K562 (cell line): ENCODE data around the gene TCEANC2. TPM values are rescaled to one million over a fixed set of nuclear protein-coding genes. Genes with fewer than 3 reads are reported as not detected.

Source experiments
- ATAC-seq: fragments of 200-7000 bp; cut with Tn5 transposase; 3 replicates; pipeline ENCODE4 v1.9.1; 2020; ENCODE audit warnings: moderate library complexity
- BruUV-seq: library from RNA; stranded (reverse); fragments of 400-500 nt; replicated peaks from 2 replicates; lab custom pipeline; 2021; lab: Mats Ljungman, UMichigan
- CTCF ChIA-PET: fragments of 300-600 bp; formaldehyde crosslinking; extraction: SDS; loops from one replicate; lab custom pipeline; 2021; ENCODE audit warnings: low intra/inter-chr PET ratio; lab: Yijun Ruan, JAX
- POLR2A ChIA-PET: fragments of 300-600, 350-650 bp; sonication (Branson Sonifier 250); formaldehyde crosslinking; extraction: SDS; loops from one replicate; lab custom pipeline; 2021; ENCODE audit warnings: antibody characterized with exemption, inconsistent platforms; lab: Yijun Ruan, JAX
- DNase-seq, 4 experiments: peaks; one replicate each; pipeline versions ENCODE4 v3.0.0 to v3.0.0-alpha.2; 2011 to 2018; ENCODE audit warnings: low spot score in 3 of 4, mixed read lengths in 3 of 4; ENCODE audit errors: extremely low read depth in 1 of 4
- FAIRE-seq: peaks from 2 replicates; lab custom pipeline; 2011; peaks lifted over from hg19 to GRCh38; lab: Jason Lieb, UNC
- H2AFZ ChIP-seq: 2 replicates; pipeline ENCODE4 v1.6.0; 2011; ENCODE audit warnings: low read depth, low read length, control low read depth, inconsistent platforms
- H3K27ac ChIP-seq: fragments of 200-600 bp; 3 replicates; pipeline ENCODE4 v1.8.0; 2011; ENCODE audit warnings: low read depth, mild to moderate bottlenecking, control low read depth, inconsistent platforms, low read length, moderate library complexity, mixed read lengths; ENCODE audit errors: extremely low read depth
- H3K27me3 ChIP-seq, 2 experiments: fragments of 300-600 bp in 1 of 2; 2 replicates in 1 of 2; 3 replicates in 1 of 2; pipeline versions ENCODE4 v1.6.0 to v1.8.0; 2011; ENCODE audit warnings: inconsistent platforms in 2 of 2, low read length in 2 of 2, mild to moderate bottlenecking in 1 of 2, mixed read lengths in 1 of 2, moderate library complexity in 1 of 2; ENCODE audit not compliant: control insufficient read depth in 2 of 2, insufficient read depth in 2 of 2
- H3K36me3 ChIP-seq: fragments of 300-600 bp; 3 replicates; pipeline ENCODE4 v1.8.0; 2011; ENCODE audit warnings: mild to moderate bottlenecking, low read length, inconsistent platforms; ENCODE audit not compliant: control insufficient read depth, insufficient read depth
- H3K4me1 ChIP-seq, 2 experiments: fragments of 200-600 bp in 1 of 2; replicated peaks in 1 of 2; 2 replicates in 1 of 2; 3 replicates in 1 of 2; pipeline versions ENCODE4 v1.5.1 to v1.8.0; 2011; ENCODE audit warnings: inconsistent platforms in 2 of 2, low read length in 2 of 2, mild to moderate bottlenecking in 1 of 2, mixed read lengths in 1 of 2, moderate library complexity in 1 of 2; ENCODE audit not compliant: control insufficient read depth in 2 of 2, insufficient read depth in 2 of 2
- H3K4me2 ChIP-seq: 2 replicates; pipeline ENCODE4 v1.6.1; 2011; ENCODE audit warnings: low read length, control low read depth, inconsistent platforms, mixed read lengths; ENCODE audit not compliant: insufficient read depth
- H3K4me3 ChIP-seq: fragments of 200-600 bp; sonication (generic), shearing (Covaris generic); 2 replicates; pipeline ENCODE4 v1.5.1; 2016; ENCODE audit warnings: control low read depth, inconsistent platforms
- H3K79me2 ChIP-seq: fragments of 200-600 bp; 3 replicates; pipeline ENCODE4 v1.8.0; 2011; ENCODE audit warnings: low read length, inconsistent platforms; ENCODE audit not compliant: control insufficient read depth, insufficient read depth
- H3K9ac ChIP-seq, 2 experiments: 2 replicates each; pipeline versions ENCODE4 v1.6.0 to v1.6.1; 2011; ENCODE audit warnings: low read depth in 2 of 2, low read length in 2 of 2, control low read depth in 1 of 2, inconsistent platforms in 1 of 2, mild to moderate bottlenecking in 1 of 2, mixed read lengths in 1 of 2; ENCODE audit not compliant: insufficient read depth in 1 of 2
- H3K9me1 ChIP-seq: one replicate; pipeline ENCODE4 v1.6.0; 2011; ENCODE audit warnings: inconsistent platforms, mild to moderate bottlenecking, low read length, moderate library complexity; ENCODE audit not compliant: control insufficient read depth, insufficient read depth
- H3K9me3 ChIP-seq: replicated peaks from 2 replicates; pipeline ENCODE4 v1.5.1; 2011; ENCODE audit warnings: low read depth, low read length, inconsistent platforms; ENCODE audit not compliant: control insufficient read depth, insufficient read depth
- H4K20me1 ChIP-seq: replicated peaks from 2 replicates; pipeline ENCODE4 v1.6.1; 2011; ENCODE audit warnings: low read length, inconsistent platforms, mixed read lengths; ENCODE audit not compliant: control insufficient read depth, insufficient read depth
- ARID3A ChIP-seq: IDR thresholded peaks from 2 replicates; pipeline ENCODE4 v1.6.1; 2012; ENCODE audit warnings: low read depth, low read length, improper control_type of control experiment, borderline replicate concordance
- BDP1 ChIP-seq: IDR thresholded peaks from 3 replicates; pipeline ENCODE4 v1.6.1; 2011; ENCODE audit not compliant: insufficient read length, insufficient read depth
- E2F1 ChIP-seq: sonication (generic); formaldehyde crosslinking; IDR thresholded peaks from 2 replicates; pipeline ENCODE4 v1.8.1; 2023; ENCODE audit warnings: mild to moderate bottlenecking, missing genetic modification reagents, moderate library complexity
- HCFC1 ChIP-seq: IDR thresholded peaks from 2 replicates; pipeline ENCODE4 v1.6.1; 2012; ENCODE audit warnings: low read depth, low read length, improper control_type of control experiment
- NRF1 ChIP-seq, 2 experiments: fragments of 450-650 bp; IDR thresholded peaks in 1 of 2; conservative IDR thresholded peaks in 1 of 2; 2 replicates each; pipeline ENCODE4 v1.6.1; 2014; ENCODE audit warnings: mild to moderate bottlenecking in 2 of 2
- PML ChIP-seq: IDR thresholded peaks from 2 replicates; pipeline ENCODE4 v1.6.1; 2012; ENCODE audit warnings: low read length, inconsistent platforms
- SUPT5H ChIP-seq: fragments of 450-650 bp; IDR thresholded peaks from 2 replicates; pipeline ENCODE4 v1.6.1; 2016
- THRA ChIP-seq: fragments of 450-650 bp; IDR thresholded peaks from 2 replicates; pipeline ENCODE4 v1.6.1; 2017; ENCODE audit warnings: mild to moderate bottlenecking, moderate library complexity
- ZNF121 ChIP-seq: sonication (generic); formaldehyde crosslinking; conservative IDR thresholded peaks from 2 replicates; pipeline ENCODE4 v1.8.0; 2022; ENCODE audit warnings: missing genetic modification reagents
- WGBS: fragments of 100-300 bp; shearing (Covaris generic); methylation state at CpG from one replicate; pipeline ENCODE4 v1.1.6; 2016; ENCODE audit warnings: low coverage, mixed read lengths; ENCODE audit not compliant: insufficient coverage; ENCODE audit errors: missing lambda C conversion rate; 5-methylcytosine and 5-hydroxymethylcytosine counted together
- in situ Hi-C: fragments of 300-500 bp; cut with MboI; formaldehyde crosslinking; loops from 4 replicates; pipeline ENCODE4 v1.15.0; 2018; ENCODE audit warnings: inconsistent platforms, mixed read lengths
- intact Hi-C: fragments of 100-400 bp; cut with micrococcal nuclease; formaldehyde crosslinking; loops from 2 replicates; pipeline ENCODE4 v1.14.2; 2022
- polyA plus RNA-seq, 8 experiments: library from polyadenylated mRNA; depleted of rRNA in 4 of 8; stranded (reverse) in 5 of 8; unstranded in 3 of 8; fragments of >200 nt; fragmentation: Nextera tagmentation in 2 of 8; fragmentation: Illumina TruSeq in 1 of 8; extraction: Ambion mirVana in 2 of 8; extraction: Trizol in 1 of 8; gene quantifications; 2 replicates each; pipeline versions ENCODE4 v1.2.1 to v1.2.3, GENCODE V29; 2011 to 2014; ENCODE audit warnings: inconsistent platforms in 1 of 8, missing spikeins in 1 of 8
- total RNA-seq, 7 experiments: library from RNA; depleted of rRNA in 6 of 7; stranded (reverse); fragments of >200 nt in 6 of 7; fragmentation: Illumina TruSeq in 2 of 7; extraction: Trizol in 2 of 7; gene quantifications; 2 replicates each; pipeline versions ENCODE4 v1.2.1 to v1.2.3, GENCODE V29; 2011 to 2021; ENCODE audit warnings: low replicate concordance in 1 of 7

Gene TCEANC2
- total and polyA plus RNA-seq, 9 of the 15 experiments (the other 6 are each of a cell fraction or from before 2014, with no cell fraction given): 3.3 to 10.2 (median 7.0) TPM

GRCh38 chr1:54118704-54119103 is 65.3 kb downstream of the TCEANC2 start:
- H2AFZ ChIP-seq: no peak overlapping the region
- ATAC-seq (no peak), FAIRE-seq (peak; percentile 46), DNase-seq (no peak)
- no peak overlapping the region for H3K4me3 ChIP-seq
- no TSS peak for BruUV-seq
- H3K27ac ChIP-seq: no peak overlapping the region
- intact Hi-C loops: no loop called here
- no peaks in the 10 kb centered on the region; the same call in 2 of the 3 replicates for H3K36me3 ChIP-seq
- H3K9me1 ChIP-seq: no peaks in the 10 kb centered on the region
- no peaks in the 10 kb centered on the region for H3K79me2 ChIP-seq
- 0 out of 2 replicates have a peak, but pooled peaks cover 3% of the 10 kb centered on the region for H3K9me3 ChIP-seq
- ChIA-PET POLR2A (interaction anchor here (0.6 to 0.8 kb wide), 5 partner anchors 12 to 422 kb away, joined by 3 to 5 read pairs (median 4); no protein-coding TSS in a partner anchor), CTCF (interaction anchor here (0.5 kb wide), 1 partner anchor 545 kb away, joined by 3 read pairs; no protein-coding TSS in a partner anchor)
- H4K20me1 ChIP-seq: no peaks in the 10 kb centered on the region
- no peak overlapping the region for H3K4me2 ChIP-seq
- peaks cover 3 to 23% of the 10 kb centered on the region in 2 experiments; a peak in 3 of 5 replicates for H3K27me3 ChIP-seq
- WGBS: 19% methylated on average over 8 of the region's 8 CpGs
- peaks cover 7 to 21% of the 10 kb centered on the region in 2 experiments; a peak in 4 of 5 replicates for H3K4me1 ChIP-seq
- TF ChIP-seq BDP1: no peak
- no peak for TF ChIP-seq SUPT5H
- no peak for TF ChIP-seq ZNF121 (CRISPR knock-in tag)
- TF ChIP-seq E2F1 (CRISPR knock-in tag): no peak
- no peak for TF ChIP-seq THRA
- no peak for TF ChIP-seq NRF1 (conservative IDR thresholded peaks at IDR 0.05 in 1 of 2, IDR thresholded peaks at IDR 0.05 in 1 of 2)
- TF ChIP-seq HCFC1: no peak
- TF ChIP-seq PML: no peak
- TF ChIP-seq ARID3A: no peak
- no peak overlapping the region; a peak in 1 of 4 replicates for H3K9ac ChIP-seq
- in situ Hi-C loops: no loop called here
